ENCODE data around the gene ANKRD23.

DNA sequence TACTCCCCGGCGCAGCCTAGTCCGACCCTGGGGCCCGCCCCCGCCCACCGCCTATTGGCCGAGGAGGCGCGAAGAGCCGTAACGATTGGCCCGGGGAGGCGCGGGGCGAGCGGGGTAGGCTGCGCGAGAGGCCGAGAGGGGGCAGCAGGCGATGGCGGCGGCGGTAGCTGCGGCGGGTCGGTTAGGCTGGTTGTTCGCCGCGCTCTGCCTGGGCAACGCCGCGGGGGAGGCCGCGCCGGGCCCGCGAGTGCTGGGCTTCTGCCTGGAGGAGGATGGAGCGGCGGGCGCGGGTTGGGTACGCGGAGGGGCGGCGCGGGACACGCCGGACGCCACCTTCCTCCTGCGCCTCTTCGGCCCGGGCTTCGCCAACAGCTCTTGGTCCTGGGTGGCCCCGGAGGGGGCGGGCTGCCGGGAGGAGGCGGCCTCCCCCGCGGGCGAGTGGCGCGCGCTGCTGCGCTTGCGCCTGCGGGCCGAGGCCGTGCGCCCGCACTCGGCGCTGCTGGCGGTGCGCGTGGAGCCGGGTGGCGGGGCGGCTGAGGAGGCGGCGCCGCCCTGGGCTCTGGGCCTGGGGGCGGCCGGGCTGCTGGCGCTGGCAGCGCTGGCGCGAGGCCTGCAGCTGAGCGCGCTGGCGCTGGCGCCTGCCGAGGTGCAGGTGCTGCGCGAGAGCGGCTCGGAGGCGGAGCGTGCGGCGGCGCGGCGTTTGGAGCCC lies 27.5 kb downstream of the ANKRD23 start, which contains the start of gene CNNM3:
- TF ChIP-seq POLR2A (IDR thresholded peaks at IDR 0.05) (peak in 1 of 2 donors; percentile 3), CTCF (IDR thresholded peaks at IDR 0.05) (peak; percentile 34 to 87)
